GM12873 (cell line): Measurements from ENCODE around the gene MRRF.

Source experiments
- TF ChIP-seq, protein P1 (sequence below): IDR thresholded peaks from 2 replicates; pipeline ENCODE4 v1.5.1; 2012; ENCODE audit warnings: low read depth, mild to moderate bottlenecking, moderate library complexity, low read length, control low read depth; ENCODE audit not compliant: insufficient read depth; ENCODE audit errors: missing control alignments

The MRRF gene

DNA sequence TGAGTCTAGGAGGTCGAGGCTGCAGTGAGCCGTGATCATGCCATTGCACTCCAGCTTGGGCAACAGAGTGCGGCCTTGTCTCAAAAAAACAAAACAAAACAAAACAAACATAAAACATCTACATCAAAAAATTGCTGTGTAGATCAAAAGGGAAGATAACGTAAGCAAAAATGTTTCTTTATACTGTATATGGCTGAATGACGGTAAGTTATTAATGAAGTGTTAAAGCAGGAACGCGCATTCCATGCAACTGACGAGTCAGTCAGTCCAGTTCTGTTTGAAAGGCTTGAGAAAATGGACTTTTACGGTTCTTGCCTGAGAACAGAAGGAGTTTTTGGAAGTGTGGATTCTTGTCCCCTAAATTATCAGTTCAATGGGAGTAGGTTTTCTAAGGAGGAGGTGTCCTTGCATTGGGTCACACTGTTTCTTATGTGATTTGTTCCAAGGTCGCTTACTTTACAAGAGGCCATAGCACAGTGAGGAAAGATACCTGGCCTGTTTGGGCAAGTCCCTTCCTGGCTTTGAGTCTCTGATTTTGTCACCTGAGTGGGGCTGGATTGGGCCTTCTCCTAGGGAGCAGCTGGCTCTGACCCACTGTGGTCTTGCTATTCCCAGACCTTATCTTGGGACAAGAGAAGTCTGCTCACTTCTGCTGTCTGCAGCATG lies 99.6 kb downstream of the MRRF start:
- TF ChIP-seq, protein P1, sequence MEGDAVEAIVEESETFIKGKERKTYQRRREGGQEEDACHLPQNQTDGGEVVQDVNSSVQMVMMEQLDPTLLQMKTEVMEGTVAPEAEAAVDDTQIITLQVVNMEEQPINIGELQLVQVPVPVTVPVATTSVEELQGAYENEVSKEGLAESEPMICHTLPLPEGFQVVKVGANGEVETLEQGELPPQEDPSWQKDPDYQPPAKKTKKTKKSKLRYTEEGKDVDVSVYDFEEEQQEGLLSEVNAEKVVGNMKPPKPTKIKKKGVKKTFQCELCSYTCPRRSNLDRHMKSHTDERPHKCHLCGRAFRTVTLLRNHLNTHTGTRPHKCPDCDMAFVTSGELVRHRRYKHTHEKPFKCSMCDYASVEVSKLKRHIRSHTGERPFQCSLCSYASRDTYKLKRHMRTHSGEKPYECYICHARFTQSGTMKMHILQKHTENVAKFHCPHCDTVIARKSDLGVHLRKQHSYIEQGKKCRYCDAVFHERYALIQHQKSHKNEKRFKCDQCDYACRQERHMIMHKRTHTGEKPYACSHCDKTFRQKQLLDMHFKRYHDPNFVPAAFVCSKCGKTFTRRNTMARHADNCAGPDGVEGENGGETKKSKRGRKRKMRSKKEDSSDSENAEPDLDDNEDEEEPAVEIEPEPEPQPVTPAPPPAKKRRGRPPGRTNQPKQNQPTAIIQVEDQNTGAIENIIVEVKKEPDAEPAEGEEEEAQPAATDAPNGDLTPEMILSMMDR = no peak

- TF ChIP-seq, protein P1 = no peak
Observed at GRCh38 chr9:122364783-122365150, 100.1 kb downstream of the MRRF start.

DNA sequence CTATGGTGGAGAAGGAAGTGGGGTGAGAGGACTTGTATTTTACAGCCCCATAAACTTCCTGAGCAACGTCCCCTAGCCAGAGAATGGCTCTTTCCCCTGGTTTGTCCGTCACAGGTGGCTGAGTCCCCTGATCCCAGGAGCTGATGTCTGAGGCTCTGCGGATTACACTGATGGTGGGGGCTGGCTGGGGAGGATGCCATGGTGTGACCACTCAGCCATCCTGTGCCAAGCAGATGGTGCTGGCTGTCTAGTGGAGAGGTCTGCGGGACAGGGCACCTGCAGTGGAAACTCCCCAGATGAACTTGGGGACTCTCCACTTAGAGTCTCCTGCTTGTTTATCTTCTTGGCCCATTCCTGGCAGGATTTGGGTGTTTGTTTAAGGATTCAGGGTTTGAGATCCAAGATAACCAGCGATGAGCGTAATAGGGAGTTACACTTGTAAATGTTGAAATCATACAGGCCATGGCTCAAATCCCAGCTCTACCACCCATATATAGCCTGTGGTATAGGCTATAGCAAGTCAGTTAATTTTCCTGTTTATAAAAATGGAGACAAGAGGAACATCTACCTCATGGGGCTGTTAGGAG lies 101.5 kb downstream of the MRRF start:
- TF ChIP-seq, protein P1 = no peak

- TF ChIP-seq, protein P1 = no peak
Observed at GRCh38 chr9:122367065-122367464, 102.4 kb downstream of the MRRF start.

GRCh38 chr9:122367774-122368460 lies 103.2 kb downstream of the MRRF start:
- TF ChIP-seq, protein P1 = no peak

DNA sequence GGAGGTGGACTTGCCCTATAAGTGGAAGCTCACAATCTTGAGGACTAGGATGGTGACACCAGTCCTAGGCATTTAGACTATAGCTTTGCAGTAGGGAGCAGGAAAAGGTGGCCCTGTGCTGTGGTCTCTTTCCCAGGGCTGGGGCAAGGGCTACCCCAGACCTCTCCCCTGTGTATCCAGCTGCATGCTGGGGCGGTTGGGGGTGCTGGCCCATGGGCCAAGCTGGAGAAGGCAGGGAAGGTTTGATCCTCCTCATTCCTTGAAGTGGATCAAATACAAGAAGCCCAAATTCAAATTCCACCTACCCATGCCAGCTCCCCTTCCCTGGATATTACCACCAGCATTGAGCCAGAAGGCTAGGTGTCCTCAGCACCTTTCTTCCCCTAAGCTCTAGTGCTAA lies 104.0 kb downstream of the MRRF start:
- TF ChIP-seq, protein P1 = no peak

- TF ChIP-seq, protein P1 = no peak
Observed at GRCh38 chr9:122370303-122370702, 105.6 kb downstream of the MRRF start.
